CMK (cell line): Measurements from ENCODE around the gene DYNLRB1.

Experiments
- DNase-seq: peaks from one replicate; pipeline ENCODE4 v3.0.0-alpha.2; 2010; ENCODE audit warnings: low read depth

Gene DYNLRB1

GRCh38 chr20:34579191-34579978 is 63.2 kb downstream of the DYNLRB1 start:
- no peak for DNase-seq

- DNase-seq, result no peak
These were observed 64.0 kb downstream of the DYNLRB1 start for GRCh38 chr20:34579979-34580940.

- no peak for DNase-seq
These were observed 65.3 kb downstream of the DYNLRB1 start for GRCh38 chr20:34581341-34582184.

GRCh38 chr20:34582221-34582620 is 66.0 kb downstream of the DYNLRB1 start:
- no peak for DNase-seq

- DNase-seq, result no peak
These were observed 66.7 kb downstream of the DYNLRB1 start for GRCh38 chr20:34582911-34583310.

- DNase-seq, result no peak
These were observed 67.3 kb downstream of the DYNLRB1 start for GRCh38 chr20:34583544-34583943.

- DNase-seq, result no peak
These were observed 68.8 kb downstream of the DYNLRB1 start for GRCh38 chr20:34585019-34585418.

GRCh38 chr20:34586488-34587163 is 70.4 kb downstream of the DYNLRB1 start:
- DNase-seq, result no peak
